GM19438 (cell line): ENCODE measurements around the gene APOO.
A peak's percentile ranks its signal among the peaks of the same experiment; 100 is the strongest.

ENCODE experiments used
- ATAC-seq: cut with Tn5 transposase; IDR thresholded peaks from one replicate; pipeline ENCODE4 v1.9.1; 2021; ENCODE audit warnings: low read depth; ENCODE audit not compliant: unreplicated experiment

Gene APOO

DNA sequence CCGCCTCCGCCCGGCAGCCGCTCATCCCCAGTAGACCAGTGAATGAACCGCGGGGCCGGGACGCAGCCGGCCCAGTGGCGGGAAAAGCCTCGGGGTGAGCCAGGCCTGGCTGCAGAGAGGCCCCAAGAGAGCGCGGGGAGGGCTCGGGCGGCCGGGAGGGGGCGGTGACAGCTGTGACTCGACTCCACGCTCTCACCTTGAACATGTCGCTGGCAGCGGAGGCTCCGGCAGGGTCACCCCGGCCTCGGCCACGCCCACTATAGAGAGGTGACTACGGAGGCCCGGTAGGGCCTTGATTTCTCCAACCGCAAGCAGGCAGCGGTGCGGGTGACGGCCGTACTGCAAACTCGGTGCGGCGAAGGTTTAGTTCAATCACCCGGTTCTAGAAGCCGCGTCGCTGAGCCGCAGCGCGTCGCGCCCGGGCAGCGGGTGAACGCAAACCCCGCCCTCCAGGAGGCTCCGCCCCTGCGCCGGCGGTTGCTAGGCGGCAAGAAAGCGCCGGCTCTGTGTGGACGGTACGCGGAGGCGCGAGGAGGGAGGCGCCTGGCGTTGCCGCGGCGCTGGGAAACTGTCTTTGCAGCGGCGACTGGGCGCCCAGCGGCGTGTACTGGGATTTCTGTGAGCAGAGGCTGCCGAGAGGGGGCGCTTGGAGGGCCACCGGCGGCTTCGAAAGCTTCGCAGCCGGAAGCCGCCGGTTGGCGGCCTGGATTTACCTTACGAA, at the start of gene APOO, which contains the start of gene CXorf58:
APOO (minus strand) TSS at position 441 of the 721 bp plus-strand sequence; CDS start at position 205, 236 bp downstream.
CXorf58 (plus strand) TSS at position 509 of the 721 bp plus-strand sequence. CDS start 2,297 bp downstream, outside the sequence.
- ATAC-seq = peak; percentile 90

DNA sequence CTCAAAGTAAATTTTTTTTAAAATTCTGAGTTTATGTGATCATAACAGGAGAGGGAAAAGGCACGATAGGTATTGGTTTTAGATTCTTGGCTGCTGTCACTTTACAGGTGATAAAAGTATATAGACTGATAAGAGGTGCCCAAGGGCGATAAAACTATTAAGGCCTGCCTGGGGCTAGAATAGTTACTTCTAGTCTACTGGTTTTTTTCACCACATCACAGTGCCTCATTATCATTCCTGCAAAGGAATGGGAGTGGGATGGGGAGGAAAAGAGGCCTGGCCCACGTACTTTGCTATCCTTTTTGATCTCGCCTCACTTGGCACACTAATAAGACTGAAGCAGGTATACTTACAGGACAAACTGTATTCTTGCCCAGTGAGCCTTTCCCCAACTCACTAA, 46.7 kb upstream of the APOO start:
- ATAC-seq = no peak

DNA sequence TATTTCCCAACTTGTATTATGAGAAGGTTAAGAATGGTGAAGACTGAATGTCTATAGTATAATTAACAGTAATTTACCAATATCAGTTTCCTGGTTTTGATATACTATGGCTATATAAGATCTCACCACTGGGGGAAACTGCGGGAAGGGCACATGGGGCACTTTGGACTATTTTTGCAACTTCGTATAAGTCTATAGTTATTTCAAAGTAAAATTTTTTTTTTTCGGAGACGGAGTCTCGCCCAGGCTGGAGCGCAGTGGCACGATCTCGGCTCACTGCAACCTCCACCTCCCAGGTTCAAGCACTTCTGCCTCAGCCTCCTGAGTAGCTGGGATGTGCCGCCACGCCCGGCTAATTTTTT, 46.2 kb upstream of the APOO start:
- no peak for ATAC-seq

DNA sequence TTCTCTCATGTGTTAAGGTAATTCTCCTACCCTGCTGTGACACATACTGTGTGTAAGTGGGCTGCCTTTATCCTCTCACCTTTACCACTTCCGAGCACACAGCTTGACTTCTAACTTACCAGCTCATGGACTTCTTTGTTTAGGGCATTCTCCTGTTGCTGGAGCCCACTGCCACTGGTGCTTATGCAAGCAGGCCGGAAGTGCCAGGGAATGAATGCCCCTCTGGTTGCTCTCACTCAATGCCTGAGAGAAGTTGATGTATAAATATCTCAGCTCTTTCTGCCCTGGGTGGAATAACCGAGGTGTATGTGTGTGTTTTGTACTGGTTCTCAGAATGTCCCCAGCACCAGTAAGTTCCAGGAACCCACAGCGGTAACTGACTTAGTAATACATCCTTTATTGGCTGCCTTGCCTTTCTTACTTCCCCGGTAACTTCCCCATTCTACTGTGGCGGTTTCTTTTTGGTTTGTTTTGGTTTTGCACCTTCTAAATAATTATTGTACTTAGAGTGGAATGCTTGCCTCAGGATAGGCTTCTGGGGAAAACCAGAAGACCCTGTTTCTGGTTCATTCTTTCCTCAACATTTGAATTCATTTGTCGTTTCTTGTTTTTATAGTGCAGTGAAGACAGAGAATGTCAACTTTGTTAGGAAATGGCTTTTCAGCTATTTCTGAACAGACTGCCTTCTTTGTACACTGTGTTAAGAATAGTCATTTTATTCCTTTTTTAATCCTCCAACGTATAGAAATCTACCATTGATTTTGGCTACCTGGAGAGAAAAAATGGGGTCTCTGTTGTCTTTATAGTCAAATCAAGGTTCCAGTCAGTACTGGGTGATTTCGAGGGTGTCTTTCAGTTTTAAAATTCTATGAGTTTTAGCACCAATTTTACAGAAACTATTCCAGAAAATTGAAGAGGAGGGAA, 45.5 kb upstream of the APOO start:
- ATAC-seq = peak; percentile 89

DNA sequence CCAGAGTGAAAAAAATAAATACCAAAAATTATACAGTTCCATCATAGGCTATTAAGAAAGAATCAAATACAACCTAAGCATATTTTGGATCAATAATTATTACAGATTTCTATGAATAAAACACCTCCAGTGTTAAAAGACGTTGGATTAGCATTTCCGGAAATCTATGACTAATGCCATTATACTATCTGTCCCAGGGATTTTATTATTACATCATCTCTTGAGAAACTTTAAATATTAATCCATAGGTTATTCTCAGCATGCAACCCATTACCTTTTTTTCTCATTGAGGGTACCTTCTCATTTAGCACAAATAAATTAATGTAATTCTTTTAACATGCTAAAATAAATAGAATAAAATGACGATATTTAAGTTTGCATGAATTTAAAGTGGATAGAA, 44.7 kb upstream of the APOO start:
- no peak for ATAC-seq

DNA sequence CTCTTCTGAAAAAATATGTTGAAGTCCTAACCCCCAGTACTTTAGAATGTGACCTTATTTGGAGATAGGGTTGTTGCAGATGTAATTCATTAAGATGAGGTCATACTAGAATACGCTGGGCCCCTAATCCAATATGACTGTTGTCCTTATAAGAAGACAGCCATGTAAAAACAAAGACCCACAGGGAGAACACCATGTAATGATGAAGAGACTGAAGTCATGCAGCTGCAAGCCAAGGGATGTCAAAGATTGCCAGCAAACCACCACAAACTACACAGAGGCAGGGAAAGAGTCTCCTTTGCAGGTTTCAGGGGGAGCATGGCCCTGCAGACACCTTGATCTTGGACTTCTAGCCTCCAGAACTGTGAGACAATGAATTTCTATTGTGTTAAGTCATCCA, 37.5 kb upstream of the APOO start:
- no peak for ATAC-seq

DNA sequence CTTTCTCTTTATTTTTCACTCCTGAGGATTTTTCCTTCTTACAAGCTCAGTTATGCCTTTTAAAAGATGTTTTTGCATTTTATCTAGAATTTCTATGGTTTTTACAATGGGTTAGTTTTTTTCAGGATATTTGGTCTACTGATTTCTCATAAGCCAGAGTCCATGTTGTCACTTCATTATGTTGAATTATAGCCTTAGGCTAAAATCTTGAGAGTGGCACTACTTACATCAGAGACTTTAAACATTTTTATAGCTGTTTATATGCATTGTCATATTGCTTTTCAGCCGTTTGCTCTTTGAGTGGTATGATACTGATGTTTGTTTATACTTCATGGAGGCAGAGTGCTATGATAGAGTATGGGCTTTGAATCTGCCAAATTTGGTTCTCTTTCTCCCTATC, 36.5 kb upstream of the APOO start:
- no peak for ATAC-seq

DNA sequence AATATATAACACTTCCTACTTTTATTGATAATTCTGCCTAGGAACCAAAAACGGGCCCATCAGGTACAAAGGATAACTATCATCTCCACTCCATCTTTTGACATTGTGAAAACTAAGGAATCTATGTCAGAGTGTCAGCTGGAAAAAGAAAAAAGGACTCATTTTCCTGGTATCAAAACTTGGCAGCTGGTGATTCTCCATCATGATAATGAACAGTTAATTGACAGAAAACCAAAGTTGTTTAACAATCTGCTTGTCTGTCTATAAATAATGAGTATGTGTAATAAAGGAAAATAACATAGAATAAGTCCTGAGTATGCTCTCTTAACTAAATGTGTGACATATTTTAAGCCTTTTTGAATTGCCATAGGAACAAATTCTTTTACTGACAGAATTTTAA, 31.5 kb upstream of the APOO start:
- ATAC-seq = no peak

DNA sequence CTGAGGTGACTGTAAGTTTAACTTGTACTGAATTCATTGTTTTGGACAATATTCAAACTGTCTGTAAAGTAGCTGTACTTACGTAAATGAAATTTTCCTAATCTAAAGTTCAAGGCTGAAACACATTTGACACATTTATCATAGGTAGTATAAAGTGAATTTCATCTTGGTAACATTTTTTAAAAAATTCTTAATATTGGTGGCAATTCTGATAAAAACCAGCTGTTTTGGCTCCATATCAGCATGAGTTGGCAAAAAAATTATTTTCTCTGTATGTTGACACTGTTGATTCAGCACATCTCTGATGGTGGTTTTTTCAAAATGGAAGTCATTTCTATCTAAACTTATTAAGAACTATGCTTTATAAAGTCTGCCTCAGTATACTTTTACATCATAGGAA, 31.0 kb upstream of the APOO start:
- no peak for ATAC-seq

DNA sequence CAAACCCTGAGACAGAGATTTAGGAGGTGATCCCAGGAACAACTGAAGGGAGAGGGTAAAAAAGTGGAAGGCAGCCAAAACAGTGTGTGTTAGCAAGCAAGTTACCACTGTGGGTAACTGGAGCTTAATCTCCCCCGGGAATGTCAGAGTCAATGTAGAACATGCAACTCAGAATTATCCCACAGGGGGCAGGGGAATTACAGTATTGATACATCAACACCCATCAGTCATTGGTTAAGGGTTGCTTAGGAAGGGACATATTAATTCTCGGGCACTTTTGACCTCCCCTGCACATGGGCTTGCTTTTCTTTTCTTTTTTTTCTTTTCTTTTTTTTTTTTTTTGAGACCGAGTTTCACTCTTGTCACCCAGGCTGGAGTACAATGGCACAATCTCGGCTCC, 29.4 kb upstream of the APOO start:
- ATAC-seq = no peak

DNA sequence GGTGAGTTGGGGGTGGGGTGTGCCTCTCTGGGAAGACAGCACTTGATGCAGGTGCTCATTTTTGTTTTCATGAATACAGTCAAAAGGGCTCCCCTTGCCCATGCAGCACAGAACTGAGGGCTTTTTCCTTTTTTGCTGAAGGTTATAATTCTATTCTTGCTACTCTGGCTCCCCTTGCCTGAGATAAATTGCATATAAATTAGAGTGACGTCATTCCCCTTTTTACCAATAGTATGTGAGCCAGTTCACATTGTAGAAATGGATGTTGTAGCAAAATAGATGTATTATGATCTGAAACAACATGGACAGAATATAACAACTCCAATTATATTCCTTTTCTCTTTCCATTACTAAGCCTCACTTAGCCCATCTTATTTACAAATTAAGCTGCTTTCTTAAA, 28.4 kb upstream of the APOO start:
- no peak for ATAC-seq

DNA sequence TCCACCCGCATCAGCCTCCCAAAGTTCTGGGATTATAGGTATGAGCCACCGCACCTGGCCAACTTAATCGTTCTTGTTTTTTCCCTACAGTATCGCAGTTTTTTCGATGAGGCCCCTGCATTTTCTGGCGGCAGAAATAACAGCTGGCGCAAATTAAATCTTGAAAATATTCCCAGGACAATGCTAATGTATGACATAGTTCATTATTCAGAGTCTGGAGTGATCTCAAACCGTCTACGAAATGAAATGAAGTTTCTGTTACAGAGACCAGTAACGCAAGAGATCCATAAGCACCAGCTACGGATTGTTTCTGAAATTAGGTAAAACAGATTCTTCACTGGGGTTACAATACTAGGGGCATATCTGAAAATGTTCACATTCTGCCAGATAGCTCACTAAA, 27.4 kb upstream of the APOO start:
- ATAC-seq = no peak

DNA sequence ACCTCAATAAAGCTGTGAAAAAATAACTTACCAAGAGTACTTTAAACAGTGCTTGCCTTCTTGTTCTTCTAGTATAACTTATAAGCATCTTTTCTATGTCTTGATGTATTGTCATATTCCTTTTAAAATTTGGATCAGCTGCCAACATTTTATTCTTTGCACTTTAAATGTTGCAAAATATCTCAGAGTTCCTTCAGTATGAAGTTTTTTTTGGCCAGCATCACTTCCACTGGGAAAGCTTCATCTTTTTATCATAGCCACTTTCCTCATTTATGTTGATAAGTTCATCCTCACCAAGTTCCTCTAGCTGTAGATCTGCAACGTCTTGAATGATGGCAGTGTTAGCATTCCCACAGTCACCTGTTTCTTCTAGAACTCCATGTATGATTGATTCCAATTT, 24.3 kb upstream of the APOO start:
- ATAC-seq = no peak

DNA sequence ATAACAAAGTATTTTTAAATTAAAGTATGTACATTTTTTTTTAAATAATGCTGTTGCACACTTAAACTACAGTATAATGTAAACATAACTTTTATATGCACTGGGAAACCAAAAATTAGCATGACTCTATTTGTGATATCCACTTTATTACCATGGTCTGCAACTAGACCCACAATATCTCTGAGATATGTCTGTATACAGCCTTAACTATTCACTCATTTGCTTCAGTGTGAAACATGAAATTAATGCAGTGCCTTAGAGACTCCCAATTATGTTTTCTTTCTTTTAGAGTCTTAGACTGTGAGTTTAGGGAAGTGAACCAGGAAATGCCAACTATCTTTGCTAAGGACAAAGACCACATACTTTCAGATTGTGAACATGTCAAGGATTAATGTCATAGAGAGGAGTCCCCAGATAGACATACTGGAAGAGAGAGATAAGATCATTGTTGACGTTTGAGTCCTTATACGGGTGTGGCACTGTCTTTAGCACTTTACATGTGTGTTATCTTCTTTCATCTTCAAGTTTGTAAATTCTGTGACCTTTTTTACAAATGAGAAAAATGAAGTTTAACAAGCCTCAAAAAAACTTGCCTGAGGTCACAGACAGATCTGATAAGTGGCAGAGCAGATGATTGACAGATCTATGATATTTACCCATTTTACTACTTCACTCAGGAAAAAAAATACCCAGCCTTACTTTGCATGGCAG, 23.3 kb upstream of the APOO start:
- ATAC-seq = no peak

DNA sequence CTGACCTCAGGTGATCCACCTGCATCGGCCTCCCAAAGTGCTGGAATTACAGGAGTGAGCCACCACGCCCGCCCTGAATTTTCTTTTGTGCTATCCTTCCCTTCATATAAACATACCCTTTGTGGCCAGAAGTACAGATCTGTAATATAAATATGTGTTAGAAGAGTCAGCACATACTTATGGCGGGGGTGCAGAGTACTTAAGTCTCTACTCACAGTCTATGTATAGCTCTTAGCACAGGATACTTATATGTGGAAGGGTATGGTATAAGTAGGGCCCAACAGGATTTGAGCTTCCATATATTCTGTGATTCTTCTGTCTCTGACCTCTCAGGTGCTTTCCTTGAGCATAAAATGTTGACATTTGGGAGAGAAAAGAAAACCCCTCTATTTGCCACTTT, 18.3 kb upstream of the APOO start:
- no peak for ATAC-seq

DNA sequence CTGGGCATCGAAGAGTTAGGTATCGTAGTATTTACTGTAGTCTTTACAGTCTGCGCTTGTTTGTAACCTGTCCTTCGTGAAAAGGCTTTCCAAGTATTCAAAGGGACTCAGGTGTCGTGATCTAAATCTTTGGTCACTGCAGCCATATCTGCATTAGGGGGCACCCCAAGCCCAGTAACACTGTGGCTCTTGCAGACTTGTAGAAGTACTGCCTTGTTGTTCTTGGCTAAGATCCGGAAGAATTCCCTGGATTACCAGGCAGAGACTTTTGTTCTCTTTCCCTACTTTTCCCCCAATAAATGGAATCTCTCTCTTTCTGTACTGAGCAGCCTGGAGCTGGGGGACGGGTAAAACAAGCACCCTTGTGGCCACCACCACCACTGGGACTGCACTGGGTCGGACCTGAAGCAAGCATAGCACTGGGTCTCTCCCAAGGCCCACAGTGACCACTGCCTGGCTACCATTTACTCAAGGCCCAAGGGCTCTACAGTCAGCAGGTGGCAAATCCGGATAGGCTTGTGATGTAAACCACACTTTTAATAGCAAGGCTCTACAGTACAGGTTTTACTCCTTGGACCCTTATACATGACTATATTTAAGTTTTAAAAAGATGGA, 12.1 kb upstream of the APOO start:
- no peak for ATAC-seq

DNA sequence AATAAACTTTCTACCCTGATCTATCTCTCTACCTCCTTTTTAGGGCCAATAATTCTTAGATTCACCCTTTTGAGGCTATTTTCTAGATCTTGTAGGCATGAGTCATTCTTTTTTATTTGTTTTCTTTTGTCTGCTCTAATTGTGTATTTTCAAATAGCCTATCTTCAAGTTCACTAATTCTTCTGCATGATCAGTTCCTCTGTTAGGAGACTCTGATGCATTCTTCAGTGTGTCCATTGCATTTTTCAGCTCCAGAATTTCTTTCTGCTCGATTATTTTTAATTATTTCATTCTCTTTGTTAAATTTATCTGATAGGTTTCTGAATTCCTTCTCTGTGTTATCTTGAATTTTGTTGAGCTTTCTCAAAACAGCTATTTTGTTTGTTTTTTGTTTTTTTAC, 11.4 kb upstream of the APOO start:
- no peak for ATAC-seq

DNA sequence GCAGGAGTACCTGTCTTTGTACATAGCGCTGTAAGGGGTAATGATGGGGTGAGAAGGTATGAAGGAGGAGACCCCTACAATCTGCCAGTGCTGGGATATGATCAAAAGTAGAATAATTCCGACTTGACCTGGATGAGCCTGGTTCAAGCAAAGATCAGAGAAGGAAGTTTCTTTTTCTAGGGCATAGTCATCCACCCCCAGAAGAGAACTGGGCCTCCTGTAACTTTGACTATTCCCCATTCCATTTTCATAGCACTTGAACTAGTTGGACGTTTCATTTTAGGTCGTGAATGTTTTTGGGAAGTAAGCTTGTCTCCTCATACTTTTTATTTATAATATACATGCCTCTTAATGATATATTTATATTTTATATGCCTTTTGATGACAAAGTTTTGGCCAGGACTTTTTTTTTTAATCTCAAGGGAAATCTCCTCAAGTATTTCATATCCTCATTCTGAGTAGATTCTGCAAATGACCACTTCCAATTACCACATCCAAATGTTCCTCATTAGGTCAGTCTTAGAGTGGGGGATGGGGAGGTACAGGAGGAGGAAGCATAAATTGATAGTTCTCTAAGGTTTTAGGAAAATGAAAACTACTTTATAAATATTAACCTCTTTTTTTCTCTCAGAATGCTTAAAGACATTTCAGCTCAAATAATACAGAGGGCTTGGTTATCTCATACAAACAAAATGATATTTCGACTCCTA, 3.5 kb upstream of the APOO start:
- no peak for ATAC-seq

DNA sequence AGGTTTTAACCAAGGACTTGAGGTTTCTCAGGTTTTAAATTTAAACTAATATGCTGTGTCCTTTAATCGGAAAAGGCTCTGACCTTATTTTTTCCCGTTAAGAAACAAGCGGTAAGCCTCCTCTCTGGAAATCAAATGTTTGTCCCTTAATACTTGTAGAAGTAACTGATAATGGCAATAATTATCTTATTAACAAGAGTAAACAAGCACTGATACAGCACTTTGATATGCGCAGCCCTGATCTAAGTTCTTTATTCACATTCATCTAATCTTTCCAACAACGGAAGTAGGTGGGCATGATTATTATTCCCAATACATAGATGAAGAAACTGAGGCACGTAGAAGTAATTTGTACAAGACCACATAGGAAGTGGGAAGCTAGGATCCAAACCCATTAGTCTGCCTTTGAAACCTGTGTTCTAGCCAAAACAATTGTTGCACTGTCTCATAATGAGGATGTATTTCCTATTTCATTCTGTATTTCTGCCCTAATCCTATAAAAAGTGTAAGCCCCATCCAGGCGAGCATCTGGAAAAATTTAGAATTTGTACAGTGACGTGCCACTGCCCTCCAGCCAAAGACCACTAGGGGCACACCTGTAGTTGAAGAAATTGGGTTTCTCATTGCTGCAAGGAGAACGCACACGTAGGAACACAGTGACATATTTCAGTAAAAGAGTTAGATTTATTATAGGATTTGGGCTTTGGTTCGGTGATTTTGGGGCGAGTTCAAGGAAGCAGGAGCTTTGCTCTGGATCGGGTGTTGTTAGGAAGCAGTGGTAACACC, 674 bp upstream of the APOO start:
- ATAC-seq = no peak
